ENCODE data around the gene UCK2.

The UCK2 gene

GRCh38 chr1:165933446-165934170 lies 106.2 kb downstream of the UCK2 start:
- no peak for TF ChIP-seq CTCF (IDR thresholded peaks at IDR 0.05; ENCODE audit: control insufficient read depth, extremely low read depth, insufficient read depth)
- no peak overlapping the region for H3K4me3 ChIP-seq (ENCODE audit: low read depth, low read length)
- DNase-seq (ENCODE audit: low read depth): no peak

GRCh38 chr1:165936542-165936941 lies 109.1 kb downstream of the UCK2 start:
- H3K4me3 ChIP-seq (ENCODE audit: low read depth, low read length): no peak overlapping the region
- TF ChIP-seq CTCF (IDR thresholded peaks at IDR 0.05; ENCODE audit: control insufficient read depth, extremely low read depth, insufficient read depth): no peak
- DNase-seq (ENCODE audit: low read depth): no peak

DNA sequence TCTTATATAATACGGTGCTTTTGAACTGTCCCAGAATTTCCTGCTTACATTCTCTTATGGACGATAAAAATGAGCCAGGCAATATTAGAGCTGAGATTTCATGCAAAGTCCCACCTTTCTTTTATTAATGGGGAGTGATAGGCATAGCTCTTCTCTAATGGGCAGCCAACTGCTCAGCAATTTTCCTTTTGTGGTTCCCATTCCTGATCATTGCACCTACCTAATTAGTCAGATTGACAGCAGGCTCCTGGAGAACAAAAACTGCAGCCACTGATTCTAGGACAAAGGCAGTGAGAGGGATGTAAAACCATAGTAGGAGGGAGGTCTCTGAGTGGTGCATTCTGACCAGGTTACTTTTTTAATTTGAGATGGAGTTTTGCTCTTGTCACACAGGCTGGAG lies 110.4 kb downstream of the UCK2 start:
- H3K4me3 ChIP-seq (ENCODE audit: low read depth, low read length): no peak overlapping the region
- TF ChIP-seq CTCF (IDR thresholded peaks at IDR 0.05; ENCODE audit: control insufficient read depth, extremely low read depth, insufficient read depth): no peak
- DNase-seq (ENCODE audit: low read depth): no peak

- TF ChIP-seq CTCF (IDR thresholded peaks at IDR 0.05; ENCODE audit: control insufficient read depth, extremely low read depth, insufficient read depth): no peak
- H3K4me3 ChIP-seq (ENCODE audit: low read depth, low read length): no peak overlapping the region
- DNase-seq (ENCODE audit: low read depth): no peak
Measured at GRCh38 chr1:165938844-165939243, 111.4 kb downstream of the UCK2 start.

DNA sequence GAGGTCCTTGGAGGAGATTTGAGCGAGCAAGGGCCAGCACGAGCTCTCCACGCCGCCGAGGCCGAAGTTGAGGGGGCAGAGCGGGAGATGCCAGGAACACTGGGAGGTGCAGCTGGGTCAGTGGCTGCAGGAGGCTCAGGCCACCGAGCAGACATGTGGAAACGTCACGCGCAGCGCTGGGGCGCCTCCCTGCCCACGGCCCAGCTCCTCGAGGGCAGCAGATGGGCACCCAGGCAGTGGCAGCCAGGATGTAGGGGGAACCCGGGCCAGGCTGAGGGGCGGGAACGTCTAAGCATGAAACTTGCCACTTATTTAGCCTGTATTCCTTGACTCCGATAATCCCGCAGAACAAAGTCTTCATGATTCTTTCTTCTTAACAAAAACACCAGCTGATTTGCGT lies 114.1 kb downstream of the UCK2 start:
- TF ChIP-seq CTCF (IDR thresholded peaks at IDR 0.05; ENCODE audit: control insufficient read depth, extremely low read depth, insufficient read depth): no peak
- no peak overlapping the region for H3K4me3 ChIP-seq (ENCODE audit: low read depth, low read length)
- no peak for DNase-seq (ENCODE audit: low read depth)

GRCh38 chr1:165942062-165942461 lies 114.6 kb downstream of the UCK2 start:
- no peak for TF ChIP-seq CTCF (IDR thresholded peaks at IDR 0.05; ENCODE audit: control insufficient read depth, extremely low read depth, insufficient read depth)
- no peak overlapping the region for H3K4me3 ChIP-seq (ENCODE audit: low read depth, low read length)
- DNase-seq (ENCODE audit: low read depth): no peak

Data from LNCaP clone FGC (cell line).